ENCODE results near the gene SUMO2.
"Not testable (repeated sequence)": the region's sequence is repeated elsewhere in the genome, so short reads cannot be mapped to it uniquely, and the experiment has no call there.

DNA sequence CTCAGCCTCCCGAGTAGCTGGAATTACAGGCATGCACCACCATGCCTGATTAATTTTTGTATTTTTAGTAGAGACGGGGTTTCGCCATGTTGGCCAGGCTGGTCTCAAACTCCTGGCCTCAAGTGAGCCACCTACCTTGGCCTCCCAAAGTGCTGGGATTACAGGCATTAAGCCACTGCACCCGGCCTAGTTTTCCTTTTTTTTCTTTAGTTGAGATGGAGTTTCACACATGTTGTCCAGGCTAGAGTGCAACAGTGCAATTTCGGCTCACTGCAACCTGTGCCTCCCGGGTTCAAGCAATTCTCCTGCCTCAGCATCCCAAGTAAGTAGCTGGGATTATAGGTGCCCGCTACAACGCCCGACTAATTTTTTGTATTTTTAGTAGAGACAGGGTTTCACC is 45.0 kb downstream of the SUMO2 start:
- TF ChIP-seq, protein P1, sequence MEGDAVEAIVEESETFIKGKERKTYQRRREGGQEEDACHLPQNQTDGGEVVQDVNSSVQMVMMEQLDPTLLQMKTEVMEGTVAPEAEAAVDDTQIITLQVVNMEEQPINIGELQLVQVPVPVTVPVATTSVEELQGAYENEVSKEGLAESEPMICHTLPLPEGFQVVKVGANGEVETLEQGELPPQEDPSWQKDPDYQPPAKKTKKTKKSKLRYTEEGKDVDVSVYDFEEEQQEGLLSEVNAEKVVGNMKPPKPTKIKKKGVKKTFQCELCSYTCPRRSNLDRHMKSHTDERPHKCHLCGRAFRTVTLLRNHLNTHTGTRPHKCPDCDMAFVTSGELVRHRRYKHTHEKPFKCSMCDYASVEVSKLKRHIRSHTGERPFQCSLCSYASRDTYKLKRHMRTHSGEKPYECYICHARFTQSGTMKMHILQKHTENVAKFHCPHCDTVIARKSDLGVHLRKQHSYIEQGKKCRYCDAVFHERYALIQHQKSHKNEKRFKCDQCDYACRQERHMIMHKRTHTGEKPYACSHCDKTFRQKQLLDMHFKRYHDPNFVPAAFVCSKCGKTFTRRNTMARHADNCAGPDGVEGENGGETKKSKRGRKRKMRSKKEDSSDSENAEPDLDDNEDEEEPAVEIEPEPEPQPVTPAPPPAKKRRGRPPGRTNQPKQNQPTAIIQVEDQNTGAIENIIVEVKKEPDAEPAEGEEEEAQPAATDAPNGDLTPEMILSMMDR (IDR thresholded peaks at IDR 0.05), result not testable (repeated sequence)
- not testable (repeated sequence) for TF ChIP-seq POLR2AphosphoS5, POLR2A, EP300 (IDR thresholded peaks at IDR 0.05)

Measured in suprapubic skin (tissue), 4 donors.